SK-N-MC (cell line): ENCODE results near the gene MEP1A.

ENCODE experiments used
- DNase-seq: peaks from one replicate; pipeline ENCODE4 v3.0.0-alpha.2; 2011; ENCODE audit warnings: low read depth, low spot score
- H3K27ac ChIP-seq: fragments of 200-600 bp; sonication (generic); 2 replicates; pipeline ENCODE4 v1.5.1; 2016; ENCODE audit warnings: mixed run types
- H3K36me3 ChIP-seq: fragments of 200-600 bp; sonication (generic); 2 replicates; pipeline ENCODE4 v1.6.1; 2017; ENCODE audit warnings: antibody characterized with exemption, low read length, mixed read lengths; ENCODE audit not compliant: insufficient read depth
- H3K4me3 ChIP-seq: fragments of 200-600 bp; sonication (generic); 2 replicates; pipeline ENCODE4 v1.5.1; 2016
- H3K9ac ChIP-seq: fragments of 200-600 bp; sonication (generic); 2 replicates; pipeline ENCODE4 v1.8.0; 2017; ENCODE audit warnings: mixed run types, mixed read lengths; ENCODE audit not compliant: insufficient read length
- H3K9me3 ChIP-seq: fragments of 200-600 bp; sonication (generic); 2 replicates; pipeline ENCODE4 v1.6.1; 2017; ENCODE audit warnings: low read depth, mild to moderate bottlenecking, antibody characterized with exemption, low read length, moderate library complexity, mixed read lengths
- EZH2 ChIP-seq: fragments of 200-600 bp; sonication (generic); IDR thresholded peaks from one replicate; pipeline ENCODE4 v1.6.1; 2017; ENCODE audit warnings: antibody characterized with exemption
- FOXP2 ChIP-seq: optimal IDR thresholded peaks from 2 replicates; pipeline ENCODE3; 2011; ENCODE audit warnings: mild to moderate bottlenecking, moderate library complexity; ENCODE audit not compliant: insufficient read depth; ENCODE audit errors: extremely low read length, control extremely low read depth
- POLR2AphosphoS5 ChIP-seq: IDR thresholded peaks from 2 replicates; pipeline ENCODE4 v1.6.1; 2012; ENCODE audit warnings: mild to moderate bottlenecking, low read depth, low read length, borderline replicate concordance

The MEP1A gene

GRCh38 chr6:46788791-46789190 is 4.4 kb upstream of the MEP1A start:
- H3K9ac ChIP-seq: no peak overlapping the region
- DNase-seq: no peak
- no peaks in the 10 kb centered on the region for H3K9me3 ChIP-seq
- no peaks in the 10 kb centered on the region for H3K36me3 ChIP-seq
- no peak overlapping the region for H3K27ac ChIP-seq
- H3K4me3 ChIP-seq: no peak overlapping the region
- TF ChIP-seq EZH2 (no peak), FOXP2 (no peak), POLR2AphosphoS5 (no peak)

GRCh38 chr6:46789434-46790354 is 3.5 kb upstream of the MEP1A start:
- DNase-seq: no peak
- no peak overlapping the region for H3K4me3 ChIP-seq
- TF ChIP-seq POLR2AphosphoS5 (no peak), FOXP2 (no peak), EZH2 (no peak)
- no peak overlapping the region for H3K27ac ChIP-seq
- H3K9ac ChIP-seq: no peak overlapping the region
- H3K9me3 ChIP-seq: no peaks in the 10 kb centered on the region
- no peaks in the 10 kb centered on the region for H3K36me3 ChIP-seq

GRCh38 chr6:46790355-46790874 is 2.8 kb upstream of the MEP1A start:
- Histone ChIP-seq H3K9ac (no peak overlapping the region), H3K9me3 (no peaks in the 10 kb centered on the region), H3K4me3 (no peak overlapping the region), H3K36me3 (no peaks in the 10 kb centered on the region), H3K27ac (no peak overlapping the region)
- DNase-seq: no peak
- TF ChIP-seq FOXP2 (no peak), POLR2AphosphoS5 (no peak), EZH2 (no peak)

- no peak overlapping the region for H3K4me3 ChIP-seq
- TF ChIP-seq FOXP2 (no peak), POLR2AphosphoS5 (no peak), EZH2 (no peak)
These were observed 554 bp upstream of the MEP1A start for GRCh38 chr6:46792635-46793034.

GRCh38 chr6:46794068-46794467 is 879 bp downstream of the MEP1A start:
- no peaks in the 10 kb centered on the region for H3K9me3 ChIP-seq
- H3K36me3 ChIP-seq: no peaks in the 10 kb centered on the region
- H3K4me3 ChIP-seq: no peak overlapping the region
- no peak for TF ChIP-seq EZH2
- no peak for TF ChIP-seq FOXP2
- no peak for TF ChIP-seq POLR2AphosphoS5
- no peak for DNase-seq
- H3K27ac ChIP-seq: no peak overlapping the region
- H3K9ac ChIP-seq: no peak overlapping the region

More at GRCh38 chr6:46792635-46793034, 554 bp upstream of the MEP1A start:
- no peak for DNase-seq
- no peak overlapping the region for H3K27ac ChIP-seq
- no peaks in the 10 kb centered on the region for H3K9me3 ChIP-seq
- no peak overlapping the region for H3K9ac ChIP-seq
- no peaks in the 10 kb centered on the region for H3K36me3 ChIP-seq

GRCh38 chr6:46795816-46796215 is 2.6 kb downstream of the MEP1A start:
- H3K4me3 ChIP-seq: no peak overlapping the region

GRCh38 chr6:46796848-46797580 is 3.8 kb downstream of the MEP1A start:
- no peak for DNase-seq
- H3K4me3 ChIP-seq: no peak overlapping the region
- TF ChIP-seq FOXP2 (no peak), EZH2 (no peak), POLR2AphosphoS5 (no peak)
- H3K9me3 ChIP-seq: no peaks in the 10 kb centered on the region
- H3K27ac ChIP-seq: no peak overlapping the region
- no peaks in the 10 kb centered on the region for H3K36me3 ChIP-seq
- no peak overlapping the region for H3K9ac ChIP-seq

More at GRCh38 chr6:46795816-46796215, 2.6 kb downstream of the MEP1A start:
- Histone ChIP-seq H3K9me3 (no peaks in the 10 kb centered on the region), H3K36me3 (no peaks in the 10 kb centered on the region), H3K9ac (no peak overlapping the region), H3K27ac (no peak overlapping the region)
- TF ChIP-seq FOXP2: no peak
- TF ChIP-seq POLR2AphosphoS5: no peak
- TF ChIP-seq EZH2: no peak
- no peak for DNase-seq

GRCh38 chr6:46799657-46800056 is 6.5 kb downstream of the MEP1A start:
- Histone ChIP-seq H3K36me3 (no peaks in the 10 kb centered on the region), H3K9me3 (no peaks in the 10 kb centered on the region), H3K9ac (no peak overlapping the region), H3K27ac (no peak overlapping the region), H3K4me3 (no peak overlapping the region)
- TF ChIP-seq FOXP2 (no peak), EZH2 (no peak), POLR2AphosphoS5 (no peak)
- DNase-seq: no peak
